HEK293T (cell line): ENCODE data around the gene IDH2.

Experiments used
- CTCF ChIA-PET: fragments of 350-600 bp; formaldehyde crosslinking; extraction: SDS; loops from one replicate; lab custom pipeline; 2021; ENCODE audit warnings: antibody characterized with exemption, inconsistent platforms; lab: Yijun Ruan, JAX
- POLR2A ChIA-PET: fragments of 350-600 bp; formaldehyde crosslinking; extraction: SDS; loops from one replicate; lab custom pipeline; 2020; ENCODE audit warnings: antibody characterized with exemption, inconsistent platforms; lab: Yijun Ruan, JAX
- DNase-seq: peaks from one replicate; pipeline ENCODE4 v3.0.0; 2012; ENCODE audit warnings: mixed read lengths; ENCODE audit errors: extremely low spot score
- ARNT ChIP-seq: fragments of 450-650 bp; IDR thresholded peaks from 2 replicates; pipeline ENCODE4 v1.6.1; 2017; ENCODE audit warnings: mild to moderate bottlenecking
- BHLHE40 ChIP-seq: fragments of 450-650 bp; IDR thresholded peaks from 2 replicates; pipeline ENCODE4 v1.6.1; 2016; ENCODE audit warnings: mild to moderate bottlenecking, moderate library complexity, borderline replicate concordance
- CTBP1 ChIP-seq: fragments of 450-650 bp; IDR thresholded peaks from 2 replicates; pipeline ENCODE4 v1.6.1; 2016; ENCODE audit warnings: borderline replicate concordance
- ELF4 ChIP-seq: fragments of 450-650 bp; IDR thresholded peaks from 2 replicates; pipeline ENCODE4 v1.6.1; 2017; ENCODE audit warnings: antibody characterized with exemption
- FOXA1 ChIP-seq: fragments of 450-650 bp; IDR thresholded peaks from 2 replicates; pipeline ENCODE4 v1.6.1; 2016; ENCODE audit warnings: mild to moderate bottlenecking
- FOXK2 ChIP-seq: fragments of 450-650 bp; IDR thresholded peaks from 2 replicates; pipeline ENCODE4 v1.6.1; 2016; ENCODE audit warnings: mild to moderate bottlenecking
- FOXM1 ChIP-seq: fragments of 450-650 bp; IDR thresholded peaks from 2 replicates; pipeline ENCODE4 v1.6.1; 2017; ENCODE audit warnings: mild to moderate bottlenecking, borderline replicate concordance
- HDGF ChIP-seq: fragments of 450-650 bp; IDR thresholded peaks from 2 replicates; pipeline ENCODE4 v1.6.1; 2017; ENCODE audit warnings: antibody characterized with exemption, borderline replicate concordance
- L3MBTL2 ChIP-seq: fragments of 450-650 bp; conservative IDR thresholded peaks from 2 replicates; pipeline ENCODE4 v1.6.1; 2016; ENCODE audit warnings: mild to moderate bottlenecking
- LEF1 ChIP-seq: fragments of 450-650 bp; IDR thresholded peaks from 2 replicates; pipeline ENCODE4 v1.6.1; 2017; ENCODE audit warnings: mild to moderate bottlenecking, borderline replicate concordance
- NFRKB ChIP-seq: fragments of 450-650 bp; IDR thresholded peaks from 2 replicates; pipeline ENCODE4 v1.6.1; 2016; ENCODE audit warnings: mild to moderate bottlenecking, moderate library complexity
- PKNOX1 ChIP-seq: fragments of 450-650 bp; IDR thresholded peaks from 2 replicates; pipeline ENCODE4 v1.6.1; 2016
- SP1 ChIP-seq: fragments of 450-650 bp; IDR thresholded peaks from 2 replicates; pipeline ENCODE4 v1.6.1; 2017
- SUZ12 ChIP-seq: fragments of 450-650 bp; IDR thresholded peaks from 2 replicates; pipeline ENCODE4 v1.6.1; 2016; ENCODE audit warnings: mild to moderate bottlenecking
- TARDBP ChIP-seq: fragments of 450-650 bp; IDR thresholded peaks from 2 replicates; pipeline ENCODE4 v1.6.1; 2016
- ZNF384 ChIP-seq: fragments of 450-650 bp; IDR thresholded peaks from 2 replicates; pipeline ENCODE4 v1.6.1; 2016

IDH2 gene

GRCh38 chr15:90047956-90048575, 54.2 kb downstream of the IDH2 start:
- ChIA-PET POLR2A (no interaction called here), CTCF (no interaction called here)
- TF ChIP-seq SP1, result no peak
- no peak for TF ChIP-seq FOXA1
- TF ChIP-seq CTBP1, result no peak
- no peak for DNase-seq

GRCh38 chr15:90046911-90047392, 55.3 kb downstream of the IDH2 start:
- ChIA-PET CTCF (no interaction called here), POLR2A (interaction anchor here (0.6 kb wide), 1 partner anchor 436 kb away, joined by 3 read pairs; no protein-coding TSS in a partner anchor)
- no peak for DNase-seq
- TF ChIP-seq NFRKB (no peak), HDGF (no peak), CTBP1 (no peak), SP1 (no peak)

GRCh38 chr15:90046289-90046688, 56.0 kb downstream of the IDH2 start:
- CTCF ChIA-PET, result interaction anchor here (0.6 to 0.7 kb wide), 2 partner anchors 13 to 111 kb away, joined by 3 to 5 read pairs; no protein-coding TSS in a partner anchor
- DNase-seq, result no peak
- TF ChIP-seq FOXA1, result no peak
- no peak for TF ChIP-seq FOXM1
- TF ChIP-seq L3MBTL2, result no peak
- no peak for TF ChIP-seq BHLHE40
- TF ChIP-seq PKNOX1, result no peak
- TF ChIP-seq HDGF, result no peak
- no peak for TF ChIP-seq LEF1
- TF ChIP-seq SUZ12, result no peak
- TF ChIP-seq FOXK2, result no peak
- no peak for TF ChIP-seq TARDBP
- TF ChIP-seq ARNT, result no peak
- TF ChIP-seq ZNF384, result no peak
- TF ChIP-seq CTBP1, result no peak
- no peak for TF ChIP-seq SP1
- TF ChIP-seq ELF4, result no peak
- TF ChIP-seq NFRKB, result no peak
- POLR2A ChIA-PET, result interaction anchor here (0.9 kb wide), 1 partner anchor 133 kb away, joined by 3 read pairs; the partner anchor contains the start of gene ARPIN

- DNase-seq, result no peak
- ChIA-PET CTCF (interaction anchor here (0.7 to 1.0 kb wide), 2 partner anchors 17 to 168 kb away, joined by 3 read pairs; no protein-coding TSS in a partner anchor), POLR2A (interaction anchor here (0.8 kb wide), 1 partner anchor 470 kb away, joined by 3 read pairs; the partner anchor contains the start of gene TICRR)
- TF ChIP-seq ARNT (no peak), HDGF (no peak), FOXM1 (no peak), LEF1 (no peak), TARDBP (no peak), FOXA1 (no peak), PKNOX1 (no peak), BHLHE40 (no peak), L3MBTL2 (no peak), ZNF384 (no peak), SUZ12 (no peak), ELF4 (no peak), NFRKB (no peak), CTBP1 (no peak), FOXK2 (no peak), SP1 (no peak)
Observed at GRCh38 chr15:90044916-90045371, 57.3 kb downstream of the IDH2 start.

GRCh38 chr15:90044191-90044590, 58.1 kb downstream of the IDH2 start:
- POLR2A ChIA-PET, result no interaction called here
- CTCF ChIA-PET, result no interaction called here
- no peak for DNase-seq
- no peak for TF ChIP-seq ARNT
- TF ChIP-seq NFRKB, result no peak
- TF ChIP-seq SUZ12, result no peak
- no peak for TF ChIP-seq FOXA1

GRCh38 chr15:90043530-90044010, 58.7 kb downstream of the IDH2 start:
- CTCF ChIA-PET, result no interaction called here
- no peak for TF ChIP-seq L3MBTL2
- no peak for TF ChIP-seq FOXA1
- TF ChIP-seq CTBP1, result no peak

GRCh38 chr15:90042766-90043529, 59.3 kb downstream of the IDH2 start:
- POLR2A ChIA-PET, result no interaction called here

More at GRCh38 chr15:90043530-90044010, 58.7 kb downstream of the IDH2 start:
- POLR2A ChIA-PET, result no interaction called here
- DNase-seq, result no peak

More at GRCh38 chr15:90042766-90043529, 59.3 kb downstream of the IDH2 start:
- DNase-seq, result no peak
- TF ChIP-seq ELF4, result no peak
- no peak for TF ChIP-seq L3MBTL2
- no peak for TF ChIP-seq FOXM1
- CTCF ChIA-PET, result interaction anchor here (0.5 to 0.7 kb wide), 2 partner anchors 44 to 311 kb away, joined by 3 to 4 read pairs; no protein-coding TSS in a partner anchor
